GM12874 (cell line): Measurements from ENCODE around the gene CADPS.
A peak's percentile ranks its signal among the peaks of the same experiment; 100 is the strongest.

ENCODE experiments used
- TF ChIP-seq, protein P1 (sequence below): IDR thresholded peaks from 2 replicates; pipeline ENCODE4 v1.5.1; 2011; ENCODE audit warnings: low read depth, mild to moderate bottlenecking, control low read depth, low read length, moderate library complexity; ENCODE audit not compliant: insufficient read depth

The CADPS gene

DNA sequence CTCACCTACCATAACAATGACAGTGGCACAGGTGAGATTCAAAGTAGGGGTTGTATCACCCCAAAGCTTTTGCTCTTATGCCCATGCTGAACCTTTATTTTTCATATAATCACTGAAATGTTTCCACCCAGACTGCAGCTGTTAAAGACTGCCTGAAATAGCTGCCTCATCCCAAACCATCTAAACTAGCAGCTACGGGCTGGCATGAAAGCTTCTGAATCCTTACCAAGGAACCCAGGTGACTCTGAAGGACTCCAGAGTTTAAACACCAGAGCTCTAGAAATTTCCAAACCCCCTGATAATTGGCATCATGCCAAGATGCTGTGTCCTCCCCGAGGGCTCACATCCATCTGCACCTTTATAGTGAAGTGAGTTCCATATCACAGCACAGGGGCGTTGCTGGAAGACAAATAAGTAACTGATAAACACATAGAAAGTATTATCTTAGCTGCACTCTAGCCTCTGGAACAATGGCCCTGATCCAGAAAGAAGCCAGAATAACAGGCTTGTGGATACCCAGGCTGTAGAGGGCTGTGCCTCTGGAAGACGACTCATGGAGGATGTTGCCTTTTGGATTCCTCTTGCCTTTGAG, 238.9 kb downstream of the CADPS start:
- TF ChIP-seq, protein P1, sequence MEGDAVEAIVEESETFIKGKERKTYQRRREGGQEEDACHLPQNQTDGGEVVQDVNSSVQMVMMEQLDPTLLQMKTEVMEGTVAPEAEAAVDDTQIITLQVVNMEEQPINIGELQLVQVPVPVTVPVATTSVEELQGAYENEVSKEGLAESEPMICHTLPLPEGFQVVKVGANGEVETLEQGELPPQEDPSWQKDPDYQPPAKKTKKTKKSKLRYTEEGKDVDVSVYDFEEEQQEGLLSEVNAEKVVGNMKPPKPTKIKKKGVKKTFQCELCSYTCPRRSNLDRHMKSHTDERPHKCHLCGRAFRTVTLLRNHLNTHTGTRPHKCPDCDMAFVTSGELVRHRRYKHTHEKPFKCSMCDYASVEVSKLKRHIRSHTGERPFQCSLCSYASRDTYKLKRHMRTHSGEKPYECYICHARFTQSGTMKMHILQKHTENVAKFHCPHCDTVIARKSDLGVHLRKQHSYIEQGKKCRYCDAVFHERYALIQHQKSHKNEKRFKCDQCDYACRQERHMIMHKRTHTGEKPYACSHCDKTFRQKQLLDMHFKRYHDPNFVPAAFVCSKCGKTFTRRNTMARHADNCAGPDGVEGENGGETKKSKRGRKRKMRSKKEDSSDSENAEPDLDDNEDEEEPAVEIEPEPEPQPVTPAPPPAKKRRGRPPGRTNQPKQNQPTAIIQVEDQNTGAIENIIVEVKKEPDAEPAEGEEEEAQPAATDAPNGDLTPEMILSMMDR: no peak

DNA sequence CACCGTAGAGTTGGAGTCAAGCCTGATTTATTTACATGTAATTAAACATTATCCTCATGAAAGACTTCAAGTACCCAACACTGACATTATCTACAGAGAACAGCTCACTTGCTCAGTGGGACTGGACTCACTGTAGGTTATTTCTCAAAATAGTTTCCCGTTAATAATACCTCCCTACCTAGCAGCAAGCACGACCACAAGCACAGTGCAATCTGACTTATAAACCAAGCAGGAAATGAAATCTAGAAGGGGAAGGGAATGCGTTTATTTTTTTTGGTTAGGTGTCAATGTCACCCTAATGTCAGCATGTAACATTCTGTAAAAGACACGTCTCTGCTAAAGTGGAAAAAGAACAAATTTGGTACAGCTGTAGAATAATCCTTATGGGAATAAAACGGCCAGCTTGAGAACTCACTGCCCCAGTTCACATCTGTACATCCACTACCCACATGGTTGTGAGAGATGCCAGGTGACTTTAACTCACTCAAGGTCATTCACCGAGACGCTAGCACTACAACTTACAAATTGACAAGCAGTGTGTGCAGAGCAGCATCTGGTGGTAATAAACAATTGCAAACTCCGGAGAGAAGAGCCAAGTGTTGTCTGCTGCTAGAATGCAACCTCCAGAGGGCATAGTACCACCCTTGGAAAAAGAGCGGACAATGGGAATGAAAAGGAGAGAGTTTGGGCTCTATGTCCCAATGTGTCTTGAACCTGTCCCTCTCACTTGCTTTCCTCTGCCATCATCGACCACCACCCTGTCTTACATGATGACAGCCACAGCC, 242.5 kb downstream of the CADPS start:
- TF ChIP-seq, protein P1: no peak

DNA sequence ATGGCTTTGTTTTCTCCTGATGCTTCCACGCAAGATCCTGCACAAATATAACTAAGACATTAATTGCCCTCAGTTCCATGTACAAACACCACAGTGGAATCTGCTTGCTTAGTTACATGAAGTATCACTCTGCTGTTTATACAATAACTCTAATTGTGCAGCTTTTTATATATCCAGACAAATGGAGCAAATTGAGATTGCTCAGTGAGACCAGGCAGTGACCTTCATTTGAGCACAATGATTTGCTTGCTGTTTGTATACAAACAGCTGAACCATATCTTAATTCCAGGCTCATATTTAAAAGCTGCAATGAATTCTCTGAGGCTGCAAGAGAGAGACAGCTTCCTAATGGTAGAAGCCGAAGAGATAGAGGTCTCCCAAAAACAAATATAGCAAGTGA, 243.7 kb downstream of the CADPS start:
- TF ChIP-seq, protein P1: no peak

DNA sequence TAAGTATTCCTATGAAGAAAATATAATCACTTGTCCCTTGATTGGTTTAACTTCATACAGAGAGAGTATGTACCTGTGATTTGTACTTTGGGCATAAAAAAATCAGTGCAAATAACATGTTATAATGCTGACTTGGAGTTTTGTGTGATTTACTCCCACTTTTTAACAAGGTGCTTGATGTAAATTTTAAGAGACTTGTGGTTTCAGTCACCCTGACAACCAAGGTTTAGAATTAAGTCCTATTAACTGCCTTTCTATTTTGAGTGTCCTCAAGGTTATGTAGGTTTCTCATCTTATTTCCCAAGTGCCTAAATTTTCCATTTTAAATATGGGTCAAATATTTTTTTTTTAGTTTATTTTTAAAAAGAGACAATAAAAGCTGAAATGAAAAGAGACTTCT, 244.6 kb downstream of the CADPS start:
- TF ChIP-seq, protein P1: no peak

DNA sequence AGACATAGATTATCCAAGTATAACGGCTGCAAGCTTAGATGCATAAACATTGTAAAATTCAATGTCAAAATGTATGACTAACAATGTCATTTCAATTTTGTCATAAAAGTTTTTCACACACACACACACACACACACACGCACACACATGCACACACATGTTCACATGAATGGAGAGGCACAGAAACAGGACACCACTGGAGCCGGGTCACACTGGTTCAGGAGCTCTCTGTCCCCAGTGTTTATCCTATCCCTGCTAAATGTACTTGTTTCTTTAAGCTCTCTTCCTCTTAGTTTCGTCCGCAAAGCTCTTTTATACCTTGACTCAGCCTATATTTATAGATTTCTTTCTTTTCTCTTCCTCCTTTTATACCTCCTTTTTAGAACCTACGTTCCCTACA, 249.9 kb downstream of the CADPS start:
- TF ChIP-seq, protein P1: no peak

DNA sequence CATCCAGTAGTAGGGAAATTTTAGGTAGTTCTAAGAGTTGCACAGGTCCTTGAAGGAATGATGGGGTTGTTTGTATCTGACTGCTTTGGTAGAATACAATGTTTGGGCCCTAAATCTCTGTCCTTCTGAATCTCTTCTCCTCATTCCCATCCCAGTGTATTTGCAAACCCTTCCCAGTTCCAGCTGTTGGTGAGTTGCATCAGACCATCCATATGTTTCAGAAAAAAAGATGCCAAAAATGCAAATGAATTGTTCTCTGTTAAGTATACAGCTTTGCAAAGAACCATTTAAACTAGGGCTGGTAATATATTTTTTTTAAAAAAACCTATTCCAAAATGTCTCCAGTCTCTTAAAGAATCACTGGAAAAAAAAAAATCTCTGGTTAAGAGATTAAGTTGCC, 251.0 kb downstream of the CADPS start:
- TF ChIP-seq, protein P1: no peak

DNA sequence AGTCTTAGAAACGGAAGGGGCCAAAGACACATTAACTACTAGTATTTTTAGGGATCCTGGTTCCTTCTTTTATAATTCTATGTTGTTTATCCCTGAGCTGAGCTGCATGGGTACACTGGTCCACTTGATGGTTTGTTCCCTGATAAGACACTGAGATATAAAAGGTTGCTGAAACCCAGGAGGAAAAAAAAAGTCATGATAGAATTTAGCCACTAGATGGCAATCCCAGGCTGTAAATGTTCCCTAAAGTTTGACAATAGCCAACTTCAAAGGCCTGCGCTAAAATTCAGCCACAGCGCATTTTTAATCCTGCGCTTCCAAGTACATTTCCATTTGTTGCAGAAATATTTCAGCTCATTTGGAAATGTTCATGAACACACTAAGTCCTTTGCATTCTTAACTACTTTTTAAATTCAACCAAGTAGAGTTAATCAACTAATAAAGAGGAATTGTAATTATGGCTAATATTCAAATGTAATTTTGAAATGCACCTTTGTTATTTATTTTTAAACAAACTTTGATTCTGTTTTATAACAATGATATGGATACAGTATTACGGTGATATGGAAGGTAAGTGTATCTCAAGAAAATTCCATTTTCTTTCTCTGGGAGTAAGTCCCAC, 252.6 kb downstream of the CADPS start:
- TF ChIP-seq, protein P1: peak; percentile 50
